Naive thymus-derived CD8-positive, alpha-beta T cell (primary cell): ENCODE results near the gene GAS6. TPM values are rescaled to one million over a fixed set of nuclear protein-coding genes. Genes with fewer than 3 reads are reported as not detected.
"Not testable (repeated sequence)": the region's sequence is repeated elsewhere in the genome, so short reads cannot be mapped to it uniquely, and the experiment has no call there.

Experiments used
- ATAC-seq, 2 donors: fragments of 150-1000 bp; cut with Tn5 transposase in 1 of 2; sonication (Bioruptor Pico), chemical (Tn5 transposase) in 1 of 2; 1 replicate in 1 of 2; 2 replicates in 1 of 2; pipeline ENCODE4 v1.10.0; 2021; ENCODE audit warnings: mild to moderate bottlenecking in 2 of 2, moderate library complexity in 2 of 2
- POLR2A ChIA-PET: fragments of 350-600 bp; sonication (Branson Sonifier 250); formaldehyde crosslinking; loops from one replicate; lab custom pipeline; 2021; ENCODE audit warnings: antibody characterized with exemption; lab: Charles Lee
- DNase-seq, 10 donors: peaks; one replicate each; pipeline versions ENCODE4 v3.0.0 to v3.0.0-alpha.2; 2020 to 2022
- H3K27ac Mint-ChIP-seq, 10 donors: one replicate each; pipeline ENCODE4 v1.8.0; 2020 to 2022; ENCODE audit warnings: mild to moderate bottlenecking in 10 of 10, mixed read lengths in 10 of 10, moderate library complexity in 4 of 10, inconsistent platforms in 1 of 10
- H3K27me3 Mint-ChIP-seq, 5 donors: one replicate each; pipeline ENCODE4 v1.8.0; 2021 to 2022; ENCODE audit warnings: mixed read lengths in 5 of 5
- H3K36me3 Mint-ChIP-seq, 3 donors: one replicate each; pipeline ENCODE4 v1.8.0; 2020 to 2022; ENCODE audit warnings: mixed read lengths in 3 of 3, mild to moderate bottlenecking in 2 of 3, inconsistent platforms in 1 of 3
- H3K4me1 Mint-ChIP-seq, 4 donors: one replicate each; pipeline ENCODE4 v1.8.0; 2021 to 2022; ENCODE audit warnings: mixed read lengths in 4 of 4
- H3K4me3 Mint-ChIP-seq, 10 donors: one replicate each; pipeline ENCODE4 v1.8.0; 2020 to 2022; ENCODE audit warnings: mild to moderate bottlenecking in 10 of 10, mixed read lengths in 10 of 10, moderate library complexity in 6 of 10, inconsistent platforms in 1 of 10
- H3K9me3 Mint-ChIP-seq, 9 donors: one replicate each; pipeline ENCODE4 v1.8.0; 2020 to 2022; ENCODE audit warnings: mixed read lengths in 9 of 9, mild to moderate bottlenecking in 3 of 9, inconsistent platforms in 1 of 9, moderate library complexity in 1 of 9
- polyA plus RNA-seq, 3 donors: library from polyadenylated mRNA; unstranded; fragments of 300-500 nt; fragmentation: Illumina TruSeq; gene quantifications; one replicate each; pipeline ENCODE4 v1.2.3, GENCODE V29; 2021
- total RNA-seq, 8 experiments: library from RNA in 2 of 8; stranded (reverse) in 2 of 8; gene quantifications; one replicate each; pipeline ENCODE4 v1.2.3 and lab custom pipeline; 2021 to 2026

Gene GAS6
- total and polyA plus RNA-seq, 5 experiments from 2014 or later = 0.19 to 2.4 (median 1.2) TPM; not detected in 1

GRCh38 chr13:113802090-113802531 is 61.8 kb downstream of the GAS6 start:
- no peak overlapping the region for H3K4me3 Mint-ChIP-seq
- POLR2A ChIA-PET = interaction anchor here (0.6 kb wide), 1 partner anchor 503 kb away, joined by 3 read pairs; no protein-coding TSS in a partner anchor
- ATAC-seq (no peak), DNase-seq (no peak)
- peaks cover 0 to 2% (median 0%) of the 10 kb centered on the region in 5 donors for H3K27me3 Mint-ChIP-seq
- peaks cover 0 to 2% (median 0%) of the 10 kb centered on the region in 9 donors for H3K9me3 Mint-ChIP-seq
- H3K4me1 Mint-ChIP-seq = peaks cover 0 to 2% (median 0%) of the 10 kb centered on the region in 4 donors
- no peak overlapping the region for H3K27ac Mint-ChIP-seq
- no peaks in the 10 kb centered on the region for H3K36me3 Mint-ChIP-seq

- POLR2A ChIA-PET = no interaction called here
- Mint-ChIP-seq H3K4me3 (no peak overlapping the region), H3K9me3 (peaks cover 0 to 2% (median 0%) of the 10 kb centered on the region in 9 donors), H3K4me1 (peaks cover 0 to 2% (median 0%) of the 10 kb centered on the region in 4 donors), H3K27ac (no peak overlapping the region), H3K27me3 (peaks cover 0 to 2% (median 0%) of the 10 kb centered on the region in 5 donors), H3K36me3 (no peaks in the 10 kb centered on the region)
- DNase-seq = no peak
- ATAC-seq = no peak
Observed at GRCh38 chr13:113801289-113801961, 62.5 kb downstream of the GAS6 start.

GRCh38 chr13:113800576-113800926 is 63.3 kb downstream of the GAS6 start:
- H3K4me3 Mint-ChIP-seq = no peak overlapping the region
- POLR2A ChIA-PET = no interaction called here
- ATAC-seq (no peak), DNase-seq (peak in 1 of 10 donors; percentile 61)
- H3K4me1 Mint-ChIP-seq = peaks cover 0 to 2% (median 0%) of the 10 kb centered on the region in 4 donors
- peaks cover 0 to 2% (median 0%) of the 10 kb centered on the region in 5 donors for H3K27me3 Mint-ChIP-seq
- no peak overlapping the region for H3K27ac Mint-ChIP-seq
- H3K36me3 Mint-ChIP-seq = no peaks in the 10 kb centered on the region
- peaks cover 0 to 2% (median 0%) of the 10 kb centered on the region in 9 donors for H3K9me3 Mint-ChIP-seq

- Mint-ChIP-seq H3K27ac (no peak overlapping the region), H3K4me1 (peaks cover 0 to 2% (median 0%) of the 10 kb centered on the region in 4 donors), H3K9me3 (peaks cover 0 to 2% (median 0%) of the 10 kb centered on the region in 9 donors), H3K27me3 (peaks cover 0 to 2% (median 0%) of the 10 kb centered on the region in 5 donors), H3K4me3 (no peak overlapping the region), H3K36me3 (no peaks in the 10 kb centered on the region)
- ATAC-seq (no peak), DNase-seq (no peak)
- POLR2A ChIA-PET = no interaction called here
Observed at GRCh38 chr13:113798200-113798811, 65.6 kb downstream of the GAS6 start.

GRCh38 chr13:113796964-113797676 is 66.8 kb downstream of the GAS6 start:
- Mint-ChIP-seq H3K9me3 (peaks cover 0 to 2% (median 0%) of the 10 kb centered on the region in 9 donors), H3K4me1 (peaks cover 0 to 4% (median 0%) of the 10 kb centered on the region in 4 donors), H3K36me3 (no peaks in the 10 kb centered on the region), H3K4me3 (no peak overlapping the region), H3K27ac (no peak overlapping the region), H3K27me3 (peaks cover 0 to 5% (median 0%) of the 10 kb centered on the region in 5 donors)
- ATAC-seq = no peak
- no peak for DNase-seq
- POLR2A ChIA-PET = no interaction called here

- H3K9me3 Mint-ChIP-seq = peaks cover 0 to 2% (median 0%) of the 10 kb centered on the region in 9 donors
- peaks cover 0 to 4% (median 0%) of the 10 kb centered on the region in 4 donors for H3K4me1 Mint-ChIP-seq
- no peaks in the 10 kb centered on the region for H3K36me3 Mint-ChIP-seq
- H3K4me3 Mint-ChIP-seq = no peak overlapping the region
- no peak overlapping the region for H3K27ac Mint-ChIP-seq
- no peak for DNase-seq
- no peak for ATAC-seq
- POLR2A ChIA-PET = no interaction called here
- H3K27me3 Mint-ChIP-seq = peaks cover 0 to 3% (median 2%) of the 10 kb centered on the region in 5 donors
Observed at GRCh38 chr13:113796211-113796963, 67.5 kb downstream of the GAS6 start.

GRCh38 chr13:113795362-113795761 is 68.5 kb downstream of the GAS6 start:
- ATAC-seq, H3K4me3 Mint-ChIP-seq, POLR2A ChIA-PET, H3K4me1 Mint-ChIP-seq, DNase-seq, H3K36me3 Mint-ChIP-seq, H3K9me3 Mint-ChIP-seq, H3K27ac Mint-ChIP-seq: not testable (repeated sequence)
- peaks cover 0 to 12% (median 8%) of the 10 kb centered on the region in 5 donors for H3K27me3 Mint-ChIP-seq

GRCh38 chr13:113794764-113795173 is 69.1 kb downstream of the GAS6 start:
- no peak overlapping the region for H3K4me3 Mint-ChIP-seq
- H3K4me1 Mint-ChIP-seq = peaks cover 0 to 3% (median 0%) of the 10 kb centered on the region in 4 donors
- DNase-seq = no peak
- ATAC-seq = no peak
- POLR2A ChIA-PET = no interaction called here
- no peaks in the 10 kb centered on the region for H3K36me3 Mint-ChIP-seq
- peaks cover 0 to 3% (median 0%) of the 10 kb centered on the region in 9 donors for H3K9me3 Mint-ChIP-seq
- no peak overlapping the region for H3K27ac Mint-ChIP-seq
- peaks cover 0 to 14% (median 8%) of the 10 kb centered on the region in 5 donors for H3K27me3 Mint-ChIP-seq

GRCh38 chr13:113794086-113794485 is 69.8 kb downstream of the GAS6 start:
- DNase-seq (no peak), ATAC-seq (no peak)
- H3K27me3 Mint-ChIP-seq = peaks cover 0 to 20% (median 10%) of the 10 kb centered on the region in 5 donors
- POLR2A ChIA-PET = no interaction called here
- peaks cover 0 to 3% (median 0%) of the 10 kb centered on the region in 9 donors for H3K9me3 Mint-ChIP-seq
- H3K4me1 Mint-ChIP-seq = peaks cover 0 to 2% (median 0%) of the 10 kb centered on the region in 4 donors
- no peak overlapping the region for H3K4me3 Mint-ChIP-seq
- H3K27ac Mint-ChIP-seq = peak overlapping the region in 1 of 10 donors; percentile 60
- no peaks in the 10 kb centered on the region for H3K36me3 Mint-ChIP-seq

GRCh38 chr13:113793718-113794085 is 70.2 kb downstream of the GAS6 start:
- Mint-ChIP-seq H3K36me3 (no peaks in the 10 kb centered on the region), H3K4me1 (peaks cover 0 to 4% (median 0%) of the 10 kb centered on the region in 4 donors), H3K9me3 (peaks cover 0 to 3% (median 0%) of the 10 kb centered on the region in 9 donors), H3K27me3 (peaks cover 0 to 24% (median 13%) of the 10 kb centered on the region in 5 donors), H3K4me3 (no peak overlapping the region), H3K27ac (peak overlapping the region in 1 of 10 donors; percentile 60)
- ATAC-seq (no peak), DNase-seq (no peak)
- POLR2A ChIA-PET = no interaction called here

GRCh38 chr13:113792886-113793717 is 70.8 kb downstream of the GAS6 start:
- no peak overlapping the region for H3K4me3 Mint-ChIP-seq
- POLR2A ChIA-PET = no interaction called here
- peaks cover 0 to 24% (median 13%) of the 10 kb centered on the region in 5 donors for H3K27me3 Mint-ChIP-seq
- no peaks in the 10 kb centered on the region for H3K36me3 Mint-ChIP-seq
- H3K4me1 Mint-ChIP-seq = peaks cover 0 to 4% (median 0%) of the 10 kb centered on the region in 4 donors
- H3K9me3 Mint-ChIP-seq = peaks cover 0 to 3% (median 0%) of the 10 kb centered on the region in 9 donors
- no peak for ATAC-seq
- H3K27ac Mint-ChIP-seq = peak overlapping the region in 1 of 10 donors; percentile 37
- no peak for DNase-seq
